ENCODE measurements around the gene BCAR3. TPM values are rescaled to one million over a fixed set of nuclear protein-coding genes. Genes with fewer than 3 reads are reported as not detected.

BCAR3 gene
- total RNA-seq, 2 donors from 2014 or later = 45.2 to 47.7 TPM

DNA sequence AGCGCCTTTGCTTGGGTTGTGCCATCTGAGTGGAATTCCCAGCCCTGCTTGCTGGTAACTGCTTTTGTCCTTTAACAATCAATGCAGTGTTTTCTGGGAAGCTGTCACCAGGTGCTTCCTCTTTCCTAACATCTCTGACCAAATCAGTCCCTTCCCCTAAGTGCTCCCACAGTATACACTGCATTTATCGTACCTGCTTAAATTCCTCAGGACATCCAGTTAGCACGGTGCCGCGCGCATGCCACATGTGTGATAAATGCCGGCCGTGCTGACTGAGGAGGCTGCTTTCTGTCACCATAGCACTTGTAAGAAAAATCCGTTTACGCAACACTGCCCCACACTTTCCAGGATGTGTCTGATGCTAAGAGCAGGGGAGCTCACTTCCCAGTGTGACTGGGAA lies 115.4 kb downstream of the BCAR3 start:
- Histone ChIP-seq H3K27ac (no peak overlapping the region), H3K4me3 (no peak overlapping the region)

DNA sequence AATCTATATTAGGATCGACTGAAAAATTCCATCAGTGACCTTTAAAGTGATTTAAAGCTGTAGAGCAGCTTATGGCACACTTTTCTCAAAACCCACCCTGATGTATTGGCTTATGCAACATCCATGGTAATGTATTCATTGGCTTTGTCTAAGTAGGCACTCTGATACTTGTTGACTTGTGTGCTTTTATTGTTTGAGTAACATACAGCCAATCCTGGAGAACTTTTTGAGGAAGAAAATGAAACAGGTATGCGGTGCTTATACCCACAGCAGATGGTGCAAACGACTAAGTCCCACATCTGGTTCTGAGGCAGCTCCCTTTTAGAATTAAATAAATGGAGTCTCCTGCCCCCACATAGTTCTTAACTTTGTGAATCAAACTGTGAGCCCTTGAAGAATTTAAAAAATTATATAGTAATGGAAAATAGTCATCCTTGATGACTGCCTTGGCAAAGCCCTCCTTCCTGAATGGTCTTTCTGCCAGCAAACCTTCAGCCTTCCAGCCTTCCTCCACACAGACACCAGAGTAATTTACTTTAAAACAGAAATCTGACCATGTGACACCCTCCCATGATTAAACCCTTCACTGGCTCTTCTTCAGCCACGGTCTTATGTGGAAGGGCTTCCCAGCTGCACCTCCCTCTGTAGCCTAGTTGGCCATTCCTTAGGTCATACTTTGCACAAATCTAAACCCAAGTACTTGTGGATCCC lies 116.0 kb downstream of the BCAR3 start:
- no peak for DNase-seq
- Histone ChIP-seq H3K27me3 (no peaks in the 10 kb centered on the region), H3K36me3 (peaks cover 6% of the 10 kb centered on the region), H3K27ac (no peak overlapping the region), H3K4me1 (no peaks in the 10 kb centered on the region), H3K9me3 (no peaks in the 10 kb centered on the region), H3K4me3 (no peak overlapping the region), H3K9ac (ENCODE audit: low read depth in 2 of 2, low read length in 2 of 2) (no peak overlapping the region)
- TF ChIP-seq, protein P1, sequence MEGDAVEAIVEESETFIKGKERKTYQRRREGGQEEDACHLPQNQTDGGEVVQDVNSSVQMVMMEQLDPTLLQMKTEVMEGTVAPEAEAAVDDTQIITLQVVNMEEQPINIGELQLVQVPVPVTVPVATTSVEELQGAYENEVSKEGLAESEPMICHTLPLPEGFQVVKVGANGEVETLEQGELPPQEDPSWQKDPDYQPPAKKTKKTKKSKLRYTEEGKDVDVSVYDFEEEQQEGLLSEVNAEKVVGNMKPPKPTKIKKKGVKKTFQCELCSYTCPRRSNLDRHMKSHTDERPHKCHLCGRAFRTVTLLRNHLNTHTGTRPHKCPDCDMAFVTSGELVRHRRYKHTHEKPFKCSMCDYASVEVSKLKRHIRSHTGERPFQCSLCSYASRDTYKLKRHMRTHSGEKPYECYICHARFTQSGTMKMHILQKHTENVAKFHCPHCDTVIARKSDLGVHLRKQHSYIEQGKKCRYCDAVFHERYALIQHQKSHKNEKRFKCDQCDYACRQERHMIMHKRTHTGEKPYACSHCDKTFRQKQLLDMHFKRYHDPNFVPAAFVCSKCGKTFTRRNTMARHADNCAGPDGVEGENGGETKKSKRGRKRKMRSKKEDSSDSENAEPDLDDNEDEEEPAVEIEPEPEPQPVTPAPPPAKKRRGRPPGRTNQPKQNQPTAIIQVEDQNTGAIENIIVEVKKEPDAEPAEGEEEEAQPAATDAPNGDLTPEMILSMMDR (IDR thresholded peaks at IDR 0.05) = no peak
- intact Hi-C loops (cut with DNase I) = no loop called here

More for the DNA sequence above, 115.4 kb downstream of the BCAR3 start:
- TF ChIP-seq, protein P1 (IDR thresholded peaks at IDR 0.05) = no peak
- Histone ChIP-seq H3K9me3 (no peaks in the 10 kb centered on the region), H3K36me3 (peaks cover 6% of the 10 kb centered on the region), H3K4me1 (no peaks in the 10 kb centered on the region), H3K9ac (ENCODE audit: low read depth in 2 of 2, low read length in 2 of 2) (no peak overlapping the region), H3K27me3 (no peaks in the 10 kb centered on the region)
- no peak for DNase-seq
- intact Hi-C loops (cut with DNase I) = no loop called here

DNA sequence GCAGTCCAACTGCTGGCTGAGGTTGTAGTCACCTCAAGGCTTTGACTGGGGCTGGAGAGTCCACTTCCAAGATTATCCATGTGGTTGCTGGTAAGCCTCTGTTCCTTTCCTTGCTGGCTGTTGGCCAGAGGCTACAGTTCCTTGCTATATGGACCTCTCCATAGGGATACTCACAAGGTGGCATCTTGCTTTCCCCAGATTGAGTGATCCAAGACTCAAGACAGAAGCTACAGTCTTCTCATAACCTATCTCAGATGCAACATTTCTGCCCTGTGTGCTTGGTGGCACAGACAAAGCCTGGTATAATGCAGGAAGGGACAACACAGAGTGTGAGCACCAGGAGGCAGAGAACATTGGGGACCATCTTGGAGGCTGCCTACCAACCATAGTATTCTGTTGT lies 121.9 kb downstream of the BCAR3 start:
- no peaks in the 10 kb centered on the region for H3K36me3 ChIP-seq
- H3K4me3 ChIP-seq = no peak overlapping the region
- no peak overlapping the region for H3K27ac ChIP-seq
- H3K27me3 ChIP-seq = no peaks in the 10 kb centered on the region
- no peak for DNase-seq
- intact Hi-C loops (cut with DNase I) = no loop called here
- peaks cover 3% of the 10 kb centered on the region for H3K4me1 ChIP-seq
- H3K9me3 ChIP-seq = no peaks in the 10 kb centered on the region
- TF ChIP-seq, protein P1 (IDR thresholded peaks at IDR 0.05) = no peak
- H3K9ac ChIP-seq (ENCODE audit: low read depth in 2 of 2, low read length in 2 of 2) = no peak overlapping the region

DNA sequence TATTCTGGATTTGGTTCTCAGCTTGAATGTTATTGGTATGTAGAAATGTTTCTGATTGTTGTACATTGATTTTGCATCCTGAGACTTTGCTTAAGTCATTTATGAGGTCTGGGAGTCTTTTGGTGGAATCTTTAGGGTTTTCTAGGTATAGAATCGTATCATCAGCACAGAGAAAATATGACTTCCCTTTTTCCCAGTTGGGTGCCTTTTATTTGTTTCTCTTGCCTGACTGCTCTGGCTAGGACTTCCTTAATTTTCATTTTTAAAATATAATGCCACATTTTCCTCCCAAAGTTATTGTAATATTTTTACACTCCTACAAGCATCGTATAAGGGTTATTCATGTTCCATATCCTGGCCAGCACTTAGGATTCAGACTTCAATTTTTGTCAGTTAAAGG lies 122.6 kb downstream of the BCAR3 start:
- TF ChIP-seq, protein P1 (IDR thresholded peaks at IDR 0.05) = no peak
- H3K9ac ChIP-seq (ENCODE audit: low read depth in 2 of 2, low read length in 2 of 2) = no peak overlapping the region
- no peak overlapping the region for H3K4me3 ChIP-seq
- no peaks in the 10 kb centered on the region for H3K36me3 ChIP-seq
- H3K4me1 ChIP-seq = peaks cover 7% of the 10 kb centered on the region
- H3K27ac ChIP-seq = no peak overlapping the region
- no peaks in the 10 kb centered on the region for H3K27me3 ChIP-seq
- H3K9me3 ChIP-seq = no peaks in the 10 kb centered on the region
- no peak for DNase-seq
- intact Hi-C loops (cut with DNase I) = no loop called here

DNA sequence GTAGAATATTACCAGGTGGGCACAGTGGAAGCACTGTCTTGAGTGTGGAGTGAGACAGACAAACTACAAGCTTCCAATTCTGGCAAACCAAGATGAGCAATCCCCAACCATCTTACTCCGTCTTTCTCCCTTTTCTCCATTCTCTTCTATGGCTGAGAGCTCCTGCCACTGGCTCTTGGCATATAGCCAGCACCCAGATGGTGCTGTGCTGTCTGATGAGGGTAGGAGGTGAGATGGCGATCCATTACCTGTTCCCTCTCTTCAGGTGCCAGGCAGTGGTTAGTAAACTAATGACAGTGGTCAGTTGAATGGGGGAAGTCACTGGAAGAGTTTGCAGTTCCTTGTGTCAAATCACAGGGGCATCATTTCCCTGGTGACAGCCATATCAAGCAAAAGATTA lies 125.3 kb downstream of the BCAR3 start:
- no peak for DNase-seq
- Histone ChIP-seq H3K9me3 (no peaks in the 10 kb centered on the region), H3K36me3 (no peaks in the 10 kb centered on the region), H3K4me1 (peaks cover 7% of the 10 kb centered on the region), H3K27me3 (no peaks in the 10 kb centered on the region), H3K27ac (no peak overlapping the region), H3K9ac (ENCODE audit: low read depth in 2 of 2, low read length in 2 of 2) (no peak overlapping the region), H3K4me3 (no peak overlapping the region)
- TF ChIP-seq, protein P1 (IDR thresholded peaks at IDR 0.05) = no peak
- intact Hi-C loops (cut with DNase I) = no loop called here
